ENCODE data around the gene LIMA1. TPM values are rescaled to one million over a fixed set of nuclear protein-coding genes. Genes with fewer than 3 reads are reported as not detected.

Gene LIMA1
- total and polyA plus RNA-seq, 2 of the 4 experiments (the other 2 are of a cell fraction) = 126 to 163 TPM

- Histone ChIP-seq H3K79me1 (ENCODE audit: low read depth in 1 of 2, low read length in 2 of 2) (peaks cover 17 to 70% of the 10 kb centered on the region in 2 experiments), H3K9me1 (ENCODE audit: insufficient read depth, low read length) (no peaks in the 10 kb centered on the region; the same call in none of the 2 replicates), H2BK120ac (ENCODE audit: low read depth, low read length) (no peak overlapping the region), H4K5ac (ENCODE audit: low read depth, low read length) (no peak overlapping the region), H3K4me2 (ENCODE audit: low read depth, low read length) (no peak overlapping the region), H3K27me3 (ENCODE audit: control insufficient read depth, insufficient read depth, low read length) (no peaks in the 10 kb centered on the region), H3K23ac (ENCODE audit: low read depth, low read length) (no peak overlapping the region), H3K4me1 (ENCODE audit: control insufficient read depth, insufficient read depth, low read length) (peaks cover 3% of the 10 kb centered on the region; the same call in 1 of the 2 replicates), H3K56ac (ENCODE audit: extremely low read depth, insufficient read depth, low read length) (no peak overlapping the region), H4K8ac (ENCODE audit: low read depth in 2 of 2, low read length in 2 of 2) (no peak overlapping the region), H4K91ac (ENCODE audit: insufficient read depth, low read depth, low read length) (no peak overlapping the region), H2BK15ac (ENCODE audit: low read depth, low read length) (no peak overlapping the region), H2AFZ (replicated peaks; ENCODE audit: low read length, poor library complexity) (no peak overlapping the region), H2BK5ac (ENCODE audit: low read depth, low read length, poor library complexity, severe bottlenecking) (no peak overlapping the region), H3K9ac (ENCODE audit: low read depth, low read length) (no peak overlapping the region), H3K27ac (ENCODE audit: insufficient read depth, low read length) (no peak overlapping the region), H2AK5ac (ENCODE audit: low read depth, low read length) (no peak overlapping the region), H2BK20ac (ENCODE audit: low read depth, low read length) (no peak overlapping the region), H3K18ac (ENCODE audit: low read depth, low read length) (no peak overlapping the region), H3K36me3 (ENCODE audit: control insufficient read depth, insufficient read depth, low read length) (no peaks in the 10 kb centered on the region; the same call in 1 of the 2 replicates), H4K20me1 (ENCODE audit: insufficient read depth, low read length) (peaks cover 17% of the 10 kb centered on the region; the same call in 1 of the 2 replicates), H2AK9ac (replicated peaks; ENCODE audit: low read depth, low read length, poor library complexity) (no peak overlapping the region), H3K9me3 (ENCODE audit: control insufficient read depth, insufficient read depth, low read length) (no peaks in the 10 kb centered on the region), H3K4ac (ENCODE audit: low read depth, low read length) (no peak overlapping the region), H3K4me3 (ENCODE audit: insufficient read depth, low read depth, low read length) (no peak overlapping the region), H3K14ac (replicated peaks; ENCODE audit: low read depth, low read length) (no peak overlapping the region)
- no TSS peak for BruUV-seq (replicated peaks)
- intact Hi-C loops (cut with micrococcal nuclease) = no loop called here
- in situ Hi-C loops (cut with MboI; ENCODE audit: low sequenced_read_pairs) = no loop called here
- no CpG with 5 or more reads among the region's 3 CpGs for WGBS, 2 experiments (ENCODE audit: extremely low coverage in 2 of 2, insufficient read length in 1 of 2)
- ATAC-seq (ENCODE audit: low read depth) (no peak), DNase-seq (no peak)
- TF ChIP-seq FOS (IDR thresholded peaks at IDR 0.05; ENCODE audit: low read depth, low read length) = no peak
- TF ChIP-seq MAFK (IDR thresholded peaks at IDR 0.05; ENCODE audit: low read depth, low read length) = no peak
- no peak for TF ChIP-seq ELK1 (IDR thresholded peaks at IDR 0.05; ENCODE audit: borderline replicate concordance, low read depth, low read length)
- TF ChIP-seq MXI1 (IDR thresholded peaks at IDR 0.05; ENCODE audit: borderline replicate concordance, low read depth, low read length) = no peak
- no peak for TF ChIP-seq BHLHE40 (IDR thresholded peaks at IDR 0.05; ENCODE audit: low read depth, low read length)
- no peak for TF ChIP-seq NFE2L2 (IDR thresholded peaks at IDR 0.05; ENCODE audit: low read depth, low read length)
- TF ChIP-seq CEBPB (IDR thresholded peaks at IDR 0.05; ENCODE audit: low read depth, low read length) = no peak
- no peak for TF ChIP-seq RCOR1 (IDR thresholded peaks at IDR 0.05; ENCODE audit: insufficient replicate concordance, low read length)
- no peak for TF ChIP-seq CHD1 (IDR thresholded peaks at IDR 0.05; ENCODE audit: low read depth, low read length)
- TF ChIP-seq POLR2A (IDR thresholded peaks at IDR 0.05; ENCODE audit: low read depth, low read length) = no peak
- TF ChIP-seq RFX5 (IDR thresholded peaks at IDR 0.05; ENCODE audit: low read depth, low read length) = no peak
- TF ChIP-seq MAZ (IDR thresholded peaks at IDR 0.05; ENCODE audit: borderline replicate concordance, low read depth, low read length) = no peak
- no peak for TF ChIP-seq SMC3 (IDR thresholded peaks at IDR 0.05; ENCODE audit: low read depth, low read length)
- TF ChIP-seq CTCF (conservative IDR thresholded peaks at IDR 0.05; ENCODE audit: low read depth, low read length) = no peak
- TF ChIP-seq USF2 (IDR thresholded peaks at IDR 0.05; ENCODE audit: low read depth, low read length) = no peak
- no peak for TF ChIP-seq RAD21 (IDR thresholded peaks at IDR 0.05; ENCODE audit: low read length)
- dilution Hi-C loops (cut with HindIII; ENCODE audit: low sequenced_read_pairs, unreplicated experiment) = no loop called here
- CTCF ChIA-PET = interaction anchor here (0.6 to 1.1 kb wide), 2 partner anchors 17 to 27 kb away, joined by 3 to 5 read pairs; no protein-coding TSS in a partner anchor
- POLR2A ChIA-PET (ENCODE audit: unreplicated experiment) = interaction anchor here (0.6 kb wide), 1 partner anchor 14 kb away, joined by 3 read pairs; no protein-coding TSS in a partner anchor
Observed at GRCh38 chr12:50149311-50149710, 134.0 kb downstream of the LIMA1 start.

Data from IMR-90 (cell line).